Renal pelvis (tissue), 4 donors: Measurements from ENCODE around the gene ESR2. TPM values are rescaled to one million over a fixed set of nuclear protein-coding genes. Genes with fewer than 3 reads are reported as not detected.
"Not testable (repeated sequence)": the region's sequence is repeated elsewhere in the genome, so short reads cannot be mapped to it uniquely, and the experiment has no call there.

ENCODE experiments used
- DNase-seq: peaks from one replicate; pipeline ENCODE4 v3.0.0-alpha.2; 2013
- polyA plus RNA-seq, 3 donors: library from polyadenylated mRNA; unstranded; fragments of 120-200 nt; gene quantifications; one replicate each; pipeline ENCODE4 v1.2.1, GENCODE V29; 2013; ENCODE audit not compliant: insufficient read length in 3 of 3

ESR2 gene
- polyA plus RNA-seq, 3 donors = 0.91 to 1.9 (median 1.7) TPM

DNA sequence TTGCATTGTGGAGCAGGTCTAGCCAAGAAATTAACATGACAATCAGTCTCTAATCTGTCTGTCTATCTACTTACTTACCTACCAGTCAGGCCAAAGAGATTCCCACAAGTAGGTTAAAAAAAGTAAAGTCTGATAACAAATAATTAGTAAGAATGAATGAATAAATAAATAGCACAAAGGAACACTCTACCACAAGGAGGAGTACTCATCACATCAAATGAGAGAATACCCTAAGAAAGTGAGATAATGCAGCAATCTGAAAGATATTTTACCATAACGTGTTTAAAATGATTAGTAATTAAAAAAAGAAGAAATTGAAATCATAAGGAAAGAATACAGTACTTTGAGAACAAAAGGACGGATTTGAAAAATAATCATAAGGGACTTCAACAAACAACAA lies 254.1 kb downstream of the ESR2 start:
- no peak for DNase-seq

DNA sequence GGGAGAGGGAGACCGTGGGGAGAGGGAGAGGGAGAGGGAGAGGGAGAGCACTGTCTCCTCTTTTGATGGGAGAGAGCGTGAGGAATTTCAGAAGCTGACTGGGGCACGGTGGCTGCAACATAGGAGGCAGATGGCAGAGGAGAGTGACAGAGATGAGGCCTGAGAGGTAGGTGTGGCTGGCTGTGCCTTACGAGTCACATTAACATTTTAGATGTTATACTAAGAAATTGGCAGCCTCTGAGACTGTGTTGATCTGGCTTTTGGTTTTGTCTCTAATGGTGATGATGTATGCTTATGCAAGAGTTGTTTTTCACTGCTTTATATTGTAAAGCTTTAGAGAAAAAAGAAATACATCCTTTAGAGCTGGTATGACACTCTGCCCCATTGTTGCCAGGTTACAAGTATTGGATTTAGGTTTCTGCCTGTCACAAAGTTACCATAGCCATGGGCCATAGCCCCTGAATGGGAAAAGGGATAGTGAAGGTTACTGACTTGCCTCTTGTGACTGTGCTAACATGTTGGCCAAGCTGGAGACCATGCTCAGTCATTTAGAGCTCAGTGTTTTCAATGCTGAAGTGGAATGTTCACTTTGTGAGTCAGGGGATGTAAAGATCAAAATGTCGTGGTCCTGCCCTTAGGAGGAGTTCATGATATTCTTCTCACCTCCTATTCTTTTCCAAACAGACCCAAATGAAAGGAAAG lies 255.2 kb downstream of the ESR2 start:
- DNase-seq = no peak

DNA sequence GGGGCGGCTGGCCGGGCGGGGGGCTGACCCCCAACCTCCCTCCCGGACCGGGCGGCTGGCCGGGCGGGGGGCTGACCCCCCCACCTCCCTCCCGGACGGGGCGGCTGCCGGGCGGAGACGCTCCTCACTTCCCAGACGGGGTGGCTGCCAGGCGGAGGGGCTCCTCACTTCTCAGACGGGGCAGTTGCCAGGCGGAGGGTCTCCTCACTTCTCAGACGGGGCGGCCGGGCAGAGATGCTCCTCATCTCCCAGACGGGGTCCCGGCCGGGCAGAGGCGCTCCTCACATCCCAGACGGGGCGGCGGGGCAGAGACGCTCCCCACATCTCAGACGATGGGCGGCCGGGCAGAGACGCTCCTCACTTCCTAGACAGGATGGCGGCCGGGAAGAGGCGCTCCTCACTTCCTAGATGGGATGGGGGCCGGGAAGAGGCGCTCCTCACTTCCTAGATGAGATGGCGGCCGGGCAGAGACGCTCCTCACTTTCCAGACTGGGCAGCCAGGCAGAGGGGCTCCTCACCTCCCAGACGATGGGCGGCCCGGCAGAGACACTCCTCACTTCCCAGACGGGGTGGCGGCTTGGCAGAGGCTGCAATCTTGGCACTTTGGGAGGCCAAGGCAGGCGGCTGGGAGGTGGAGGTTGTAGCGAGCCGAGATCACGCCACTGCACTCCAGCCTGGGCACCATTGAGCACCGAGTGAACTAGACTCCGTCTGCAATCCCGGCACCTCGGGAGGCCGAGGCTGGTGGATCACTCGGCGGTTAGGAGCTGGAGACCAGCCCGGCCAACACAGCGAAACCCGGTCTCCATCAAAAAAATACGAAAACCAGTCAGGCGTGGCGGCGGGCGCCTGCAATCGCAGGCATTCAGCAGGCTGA lies 256.1 kb downstream of the ESR2 start:
- DNase-seq = not testable (repeated sequence)

DNA sequence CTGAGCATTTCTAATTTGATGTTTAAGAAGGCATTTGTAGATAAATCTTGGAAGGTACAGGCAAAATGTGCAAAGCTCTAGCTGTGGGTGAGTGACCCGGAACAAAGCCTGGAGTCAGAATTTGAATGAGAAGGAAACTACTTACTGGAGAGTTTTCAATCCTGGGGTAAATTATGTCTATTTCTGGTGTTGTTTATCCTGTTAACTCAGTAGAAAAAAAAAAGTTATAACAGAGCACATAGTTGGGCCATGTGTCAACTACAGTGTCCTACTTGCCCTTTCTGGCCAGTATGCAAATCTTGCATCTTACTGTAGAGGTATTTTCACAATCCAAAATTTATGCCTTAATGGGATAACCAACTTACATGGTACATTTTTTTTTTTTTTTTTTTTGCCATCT lies 259.0 kb downstream of the ESR2 start:
- DNase-seq = no peak

Other genes with a start within 250 kb of the ESR2 start
- 10 to 100 TPM; 75.8 to 94.0 (median 93.8) TPM for gene MTHFD1, start 94.0 kb upstream of the ESR2 start, polyA plus RNA-seq
- 1 to 10 TPM; 5.9 to 7.4 (median 7.0) TPM for gene AKAP5, start 171.1 kb upstream of the ESR2 start, polyA plus RNA-seq
- gene ZBTB25, start 209.5 kb upstream of the ESR2 start, polyA plus RNA-seq = 10 to 100 TPM in 2 of 3 donors, 1 to 10 TPM in 1; 7.4 to 15.3 (median 14.3) TPM
- gene ZBTB1, start 210.4 kb upstream of the ESR2 start, polyA plus RNA-seq = 10 to 100 TPM; 58.1 to 71.2 (median 61.7) TPM
- gene HSPA2, start 246.4 kb upstream of the ESR2 start, polyA plus RNA-seq = 10 to 100 TPM; 16.1 to 20.7 (median 18.6) TPM